Erythroblast (primary cell): ENCODE measurements around the gene CLIC1.

Experiments used
- GATA1 ChIP-seq: IDR thresholded peaks from 2 replicates; pipeline ENCODE4 v1.6.1; 2011; ENCODE audit warnings: low read depth, mild to moderate bottlenecking, control low read depth, low read length, moderate library complexity
- POLR2A ChIP-seq: IDR thresholded peaks from 2 replicates; pipeline ENCODE4 v1.6.1; 2011; ENCODE audit warnings: mild to moderate bottlenecking, low read length

DNA sequence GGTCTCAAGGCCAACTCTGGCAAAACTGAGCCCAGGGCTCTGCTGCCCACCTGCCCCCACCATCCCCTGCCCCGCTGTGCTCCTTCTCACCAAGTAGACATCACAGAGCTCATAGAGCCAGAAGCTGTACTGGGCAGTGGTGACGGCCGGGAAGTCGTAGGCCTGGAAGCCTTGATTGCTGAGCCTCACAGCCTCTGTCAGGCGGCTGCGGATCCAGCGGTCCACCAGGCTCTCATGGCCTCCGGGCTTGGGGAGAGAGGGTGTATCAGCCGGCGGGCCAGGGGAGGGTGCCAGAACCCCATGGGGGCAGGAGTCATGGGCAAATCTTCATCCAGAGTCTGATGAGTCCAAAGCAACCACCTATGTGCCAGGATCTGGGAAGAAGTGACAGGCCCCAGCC lies 43.6 kb upstream of the CLIC1 start:
- TF ChIP-seq POLR2A: no peak
- TF ChIP-seq GATA1: no peak
